H1 (cell line): ENCODE results near the gene KLHL2.

Experiments used
- FOSL1 ChIP-seq: IDR thresholded peaks from 2 replicates; pipeline ENCODE4 v1.6.1; 2011; ENCODE audit warnings: mild to moderate bottlenecking, low read depth, low read length, moderate library complexity; ENCODE audit not compliant: insufficient read depth
- KDM5A ChIP-seq: fragments of 200-600 bp; IDR thresholded peaks from 2 replicates; pipeline ENCODE4 v1.7.1; 2012; ENCODE audit warnings: mild to moderate bottlenecking, low read length, inconsistent platforms, mixed read lengths
- POLR2A ChIP-seq, 2 experiments: IDR thresholded peaks; 1 replicate in 1 of 2; 2 replicates in 1 of 2; pipeline ENCODE4 v1.6.1; 2011; ENCODE audit warnings: low read depth in 2 of 2, low read length in 2 of 2, mild to moderate bottlenecking in 2 of 2; ENCODE audit errors: control extremely low read depth in 1 of 2
- POLR2AphosphoS5 ChIP-seq: IDR thresholded peaks from 2 replicates; pipeline ENCODE4 v1.6.1; 2011; ENCODE audit warnings: low read depth, low read length
- SP1 ChIP-seq: IDR thresholded peaks from 2 replicates; pipeline ENCODE4 v1.6.1; 2011; ENCODE audit warnings: low read depth, low read length
- TF ChIP-seq, protein P1 (sequence below), 3 experiments: IDR thresholded peaks; 1 replicate in 2 of 3; 2 replicates in 1 of 3; pipeline versions ENCODE4 v1.5.1 to v1.6.1; 2011; ENCODE audit warnings: low read length in 3 of 3, mild to moderate bottlenecking in 3 of 3, inconsistent platforms in 2 of 3, low read depth in 1 of 3, moderate library complexity in 1 of 3; ENCODE audit not compliant: insufficient read depth in 1 of 3; ENCODE audit errors: control extremely low read depth in 1 of 3

GRCh38 chr4:165293061-165293460 lies 85.7 kb downstream of the KLHL2 start:
- no peak for TF ChIP-seq POLR2A (IDR thresholded peaks at IDR 0.05; ENCODE audit: control extremely low read depth in 1 of 2, low read depth in 2 of 2, low read length in 2 of 2)
- TF ChIP-seq, protein P1, sequence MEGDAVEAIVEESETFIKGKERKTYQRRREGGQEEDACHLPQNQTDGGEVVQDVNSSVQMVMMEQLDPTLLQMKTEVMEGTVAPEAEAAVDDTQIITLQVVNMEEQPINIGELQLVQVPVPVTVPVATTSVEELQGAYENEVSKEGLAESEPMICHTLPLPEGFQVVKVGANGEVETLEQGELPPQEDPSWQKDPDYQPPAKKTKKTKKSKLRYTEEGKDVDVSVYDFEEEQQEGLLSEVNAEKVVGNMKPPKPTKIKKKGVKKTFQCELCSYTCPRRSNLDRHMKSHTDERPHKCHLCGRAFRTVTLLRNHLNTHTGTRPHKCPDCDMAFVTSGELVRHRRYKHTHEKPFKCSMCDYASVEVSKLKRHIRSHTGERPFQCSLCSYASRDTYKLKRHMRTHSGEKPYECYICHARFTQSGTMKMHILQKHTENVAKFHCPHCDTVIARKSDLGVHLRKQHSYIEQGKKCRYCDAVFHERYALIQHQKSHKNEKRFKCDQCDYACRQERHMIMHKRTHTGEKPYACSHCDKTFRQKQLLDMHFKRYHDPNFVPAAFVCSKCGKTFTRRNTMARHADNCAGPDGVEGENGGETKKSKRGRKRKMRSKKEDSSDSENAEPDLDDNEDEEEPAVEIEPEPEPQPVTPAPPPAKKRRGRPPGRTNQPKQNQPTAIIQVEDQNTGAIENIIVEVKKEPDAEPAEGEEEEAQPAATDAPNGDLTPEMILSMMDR (IDR thresholded peaks at IDR 0.05; ENCODE audit: control extremely low read depth in 1 of 3, insufficient read depth in 1 of 3, low read depth in 1 of 3, low read length in 3 of 3) = no peak
- TF ChIP-seq SP1 = no peak
- no peak for TF ChIP-seq POLR2AphosphoS5
- no peak for TF ChIP-seq KDM5A
- TF ChIP-seq FOSL1 = no peak
